Measurements from ENCODE around the gene POU2F1.

POU2F1 gene

DNA sequence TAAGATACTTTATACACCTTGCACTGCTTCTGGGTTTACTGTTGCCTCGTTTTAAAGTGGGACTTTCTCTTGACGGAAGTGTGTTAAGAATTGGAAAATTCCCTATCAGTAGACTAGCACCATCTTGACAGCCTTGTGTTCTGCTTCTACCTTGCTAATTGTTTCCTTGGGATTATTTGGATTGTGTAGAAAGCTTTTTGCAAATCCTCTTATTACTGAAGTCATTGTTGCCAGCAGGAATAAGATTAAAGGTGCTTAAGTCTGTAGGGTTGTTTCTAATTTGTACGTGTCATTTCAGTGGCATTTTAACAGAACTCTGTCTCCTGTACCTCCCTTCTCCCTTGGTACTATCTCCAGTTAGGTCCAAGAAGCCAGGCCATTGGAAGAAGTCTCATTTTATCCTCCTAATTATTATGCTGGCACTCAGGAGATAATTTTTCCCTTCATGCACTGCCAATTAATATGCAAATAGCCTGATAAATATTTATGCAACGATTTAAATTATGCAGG lies 107.7 kb downstream of the POU2F1 start:
- H3K36me3 ChIP-seq: no peaks in the 10 kb centered on the region
- peak overlapping the region; percentile 64 for H3K27ac ChIP-seq
- H3K27me3 ChIP-seq (ENCODE audit: insufficient read depth, low read depth, severe bottlenecking): no peaks in the 10 kb centered on the region
- DNase-seq: no peak
- H3K9me3 ChIP-seq (ENCODE audit: severe bottlenecking): no peaks in the 10 kb centered on the region
- TF ChIP-seq CTCF (IDR thresholded peaks at IDR 0.05; ENCODE audit: low read depth, low read length): no peak
- peak overlapping the region; percentile 29 for H3K4me3 ChIP-seq (ENCODE audit: low read depth, low read length)

DNA sequence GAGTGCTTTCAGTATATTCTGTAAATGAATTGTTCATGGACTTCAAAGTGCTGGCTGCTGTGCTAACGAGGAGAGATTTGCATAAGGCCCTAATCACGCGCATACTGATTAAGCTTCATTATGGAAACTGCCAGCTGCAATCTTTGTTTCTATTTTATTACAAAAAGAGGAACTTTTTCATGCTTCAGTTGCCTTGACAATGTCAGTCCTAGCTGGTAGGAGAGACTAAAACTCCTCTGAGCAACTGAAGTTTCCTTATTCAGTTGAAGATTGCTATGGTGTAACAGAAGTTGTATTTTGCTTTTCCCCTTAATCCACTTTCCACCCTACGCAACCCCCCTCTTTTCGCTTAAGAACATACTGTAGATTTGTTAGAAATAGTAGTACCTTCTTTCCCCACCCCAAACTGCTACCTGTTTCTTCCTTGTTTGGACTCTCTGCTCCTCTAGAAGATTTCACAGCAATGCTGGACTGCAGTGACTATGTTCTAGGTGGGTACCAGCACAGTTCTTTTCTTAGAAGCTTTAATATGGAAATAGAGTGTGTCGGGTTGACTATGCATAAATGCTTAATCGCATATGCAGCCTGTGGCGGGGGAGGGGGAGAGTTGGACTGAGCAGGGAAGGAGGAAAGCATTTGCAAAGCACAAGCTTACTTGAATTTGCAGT lies 108.3 kb downstream of the POU2F1 start:
- no peak for TF ChIP-seq CTCF (IDR thresholded peaks at IDR 0.05; ENCODE audit: low read depth, low read length)
- H3K4me3 ChIP-seq (ENCODE audit: low read depth, low read length): peak overlapping the region; percentile 29
- H3K36me3 ChIP-seq: no peaks in the 10 kb centered on the region
- peak; percentile 80 for DNase-seq
- peak overlapping the region; percentile 64 for H3K27ac ChIP-seq
- H3K9me3 ChIP-seq (ENCODE audit: severe bottlenecking): no peaks in the 10 kb centered on the region
- H3K27me3 ChIP-seq (ENCODE audit: insufficient read depth, low read depth, severe bottlenecking): no peaks in the 10 kb centered on the region

GRCh38 chr1:167330601-167331293 lies 110.1 kb downstream of the POU2F1 start:
- Histone ChIP-seq H3K9me3 (ENCODE audit: severe bottlenecking) (no peaks in the 10 kb centered on the region), H3K27ac (no peak overlapping the region)

DNA sequence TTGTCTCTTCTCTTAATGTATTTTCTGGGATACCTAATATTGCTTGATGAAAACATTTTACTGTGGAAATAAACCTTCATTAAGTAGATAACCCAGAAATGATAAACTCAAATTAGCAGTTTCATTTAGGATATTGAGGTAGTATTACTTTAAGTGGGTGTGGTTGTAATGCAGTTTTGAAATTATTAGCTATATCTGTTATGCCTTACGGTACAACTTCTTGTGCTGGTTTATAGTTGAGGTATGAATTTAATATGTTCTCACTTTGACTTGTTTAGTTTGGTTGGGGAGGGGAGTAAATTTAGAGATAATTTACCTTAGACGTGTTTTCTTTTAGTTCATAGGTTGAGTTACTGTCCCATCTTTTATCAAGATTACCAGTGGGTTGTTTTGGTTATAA lies 111.0 kb downstream of the POU2F1 start:
- Histone ChIP-seq H3K27me3 (ENCODE audit: insufficient read depth, low read depth, severe bottlenecking) (no peaks in the 10 kb centered on the region), H3K9me3 (ENCODE audit: severe bottlenecking) (no peaks in the 10 kb centered on the region), H3K36me3 (no peaks in the 10 kb centered on the region), H3K27ac (no peak overlapping the region), H3K4me3 (ENCODE audit: low read depth, low read length) (no peak overlapping the region)
- no peak for TF ChIP-seq CTCF (IDR thresholded peaks at IDR 0.05; ENCODE audit: low read depth, low read length)
- DNase-seq: no peak

More at GRCh38 chr1:167330601-167331293, 110.1 kb downstream of the POU2F1 start:
- H3K27me3 ChIP-seq (ENCODE audit: insufficient read depth, low read depth, severe bottlenecking): no peaks in the 10 kb centered on the region
- TF ChIP-seq CTCF (IDR thresholded peaks at IDR 0.05; ENCODE audit: low read depth, low read length): no peak
- no peak for DNase-seq
- no peak overlapping the region for H3K4me3 ChIP-seq (ENCODE audit: low read depth, low read length)
- no peaks in the 10 kb centered on the region for H3K36me3 ChIP-seq

GRCh38 chr1:167332503-167332902 lies 111.8 kb downstream of the POU2F1 start:
- Histone ChIP-seq H3K27ac (no peak overlapping the region), H3K27me3 (ENCODE audit: insufficient read depth, low read depth, severe bottlenecking) (no peaks in the 10 kb centered on the region), H3K4me3 (ENCODE audit: low read depth, low read length) (no peak overlapping the region), H3K36me3 (no peaks in the 10 kb centered on the region), H3K9me3 (ENCODE audit: severe bottlenecking) (no peaks in the 10 kb centered on the region)
- no peak for TF ChIP-seq CTCF (IDR thresholded peaks at IDR 0.05; ENCODE audit: low read depth, low read length)
- no peak for DNase-seq

Measured in WERI-Rb-1 (cell line).